Esophagus squamous epithelium (tissue), 4 donors: ENCODE data around the gene EPS8.

ENCODE experiments used
- POLR2A ChIP-seq, 4 donors: fragments of 450-650 bp; IDR thresholded peaks; one replicate each; pipeline ENCODE4 v1.6.1; 2017; ENCODE audit warnings: antibody characterized with exemption in 4 of 4, mild to moderate bottlenecking in 4 of 4, moderate library complexity in 3 of 4
- TF ChIP-seq, protein P1 (sequence below), 6 experiments: fragments of 450-650 bp in 4 of 6; fragments of 200-600 bp in 2 of 6; sonication (generic) in 2 of 6; IDR thresholded peaks; one replicate each; pipeline ENCODE4 v1.5.1; 2016 to 2019; ENCODE audit warnings: antibody characterized with exemption in 6 of 6, mild to moderate bottlenecking in 4 of 6, moderate library complexity in 4 of 6

- TF ChIP-seq, protein P1, sequence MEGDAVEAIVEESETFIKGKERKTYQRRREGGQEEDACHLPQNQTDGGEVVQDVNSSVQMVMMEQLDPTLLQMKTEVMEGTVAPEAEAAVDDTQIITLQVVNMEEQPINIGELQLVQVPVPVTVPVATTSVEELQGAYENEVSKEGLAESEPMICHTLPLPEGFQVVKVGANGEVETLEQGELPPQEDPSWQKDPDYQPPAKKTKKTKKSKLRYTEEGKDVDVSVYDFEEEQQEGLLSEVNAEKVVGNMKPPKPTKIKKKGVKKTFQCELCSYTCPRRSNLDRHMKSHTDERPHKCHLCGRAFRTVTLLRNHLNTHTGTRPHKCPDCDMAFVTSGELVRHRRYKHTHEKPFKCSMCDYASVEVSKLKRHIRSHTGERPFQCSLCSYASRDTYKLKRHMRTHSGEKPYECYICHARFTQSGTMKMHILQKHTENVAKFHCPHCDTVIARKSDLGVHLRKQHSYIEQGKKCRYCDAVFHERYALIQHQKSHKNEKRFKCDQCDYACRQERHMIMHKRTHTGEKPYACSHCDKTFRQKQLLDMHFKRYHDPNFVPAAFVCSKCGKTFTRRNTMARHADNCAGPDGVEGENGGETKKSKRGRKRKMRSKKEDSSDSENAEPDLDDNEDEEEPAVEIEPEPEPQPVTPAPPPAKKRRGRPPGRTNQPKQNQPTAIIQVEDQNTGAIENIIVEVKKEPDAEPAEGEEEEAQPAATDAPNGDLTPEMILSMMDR (IDR thresholded peaks at IDR 0.05), result no peak
- no peak for TF ChIP-seq POLR2A (IDR thresholded peaks at IDR 0.05)
Observed at GRCh38 chr12:15751741-15752140, 37.4 kb downstream of the EPS8 start.
